HepG2 (cell line): ENCODE results near the gene DNAJB11. TPM values are rescaled to one million over a fixed set of nuclear protein-coding genes. Genes with fewer than 3 reads are reported as not detected.

Experiments
- EP300 ChIP-seq, 3 experiments: sonication (generic) in 1 of 3; formaldehyde crosslinking in 1 of 3; IDR thresholded peaks; 2 replicates each; pipeline versions ENCODE4 v1.5.1 to v1.6.1; 2011 to 2020; ENCODE audit warnings: low read depth in 2 of 3, low read length in 2 of 3, borderline replicate concordance in 1 of 3, improper control_type of control experiment in 1 of 3, mild to moderate bottlenecking in 1 of 3, missing genetic modification reagents in 1 of 3, moderate library complexity in 1 of 3
- FOSL1 ChIP-seq: sonication (generic); formaldehyde crosslinking; IDR thresholded peaks from 2 replicates; pipeline ENCODE4 v1.9.0; 2021; ENCODE audit warnings: missing genetic modification reagents, borderline replicate concordance
- GTF2F1 ChIP-seq: fragments of 150-350 bp; IDR thresholded peaks from 2 replicates; pipeline ENCODE4 v1.6.1; 2014; ENCODE audit warnings: low read length
- HNRNPH1 ChIP-seq: fragments of 200-400 bp; formaldehyde crosslinking; optimal IDR thresholded peaks from 2 replicates; pipeline ENCODE3; 2017; ENCODE audit warnings: mild to moderate bottlenecking, low read depth, low read length
- MATR3 ChIP-seq: sonication (generic); formaldehyde crosslinking; IDR thresholded peaks from 2 replicates; pipeline ENCODE4 v1.4.0; 2020; ENCODE audit warnings: missing genetic modification reagents
- PAWR ChIP-seq: sonication (generic); formaldehyde crosslinking; IDR thresholded peaks from 2 replicates; pipeline ENCODE4 v1.4.0; 2020; ENCODE audit warnings: missing genetic modification reagents, mild to moderate bottlenecking, borderline replicate concordance
- POLR2A ChIP-seq, 2 experiments: IDR thresholded peaks; 2 replicates each; pipeline ENCODE4 v1.6.1; 2011; ENCODE audit warnings: low read depth in 2 of 2, low read length in 2 of 2, mild to moderate bottlenecking in 1 of 2, moderate library complexity in 1 of 2; ENCODE audit not compliant: insufficient read depth in 1 of 2
- POLR2AphosphoS2 ChIP-seq: IDR thresholded peaks from 2 replicates; pipeline ENCODE4 v1.6.1; 2011; ENCODE audit warnings: low read depth, low read length, improper control_type of control experiment
- SOX13 ChIP-seq, 3 experiments: fragments of 450-650 bp in 1 of 3; sonication (generic) in 1 of 3; formaldehyde crosslinking in 1 of 3; IDR thresholded peaks in 2 of 3; conservative IDR thresholded peaks in 1 of 3; 2 replicates each; pipeline versions ENCODE4 v1.5.0 to v1.6.1; 2016 to 2020; ENCODE audit warnings: antibody characterized with exemption in 1 of 3, mild to moderate bottlenecking in 1 of 3, missing compliant biosample characterization in 1 of 3, missing genetic modification reagents in 1 of 3, moderate library complexity in 1 of 3
- THYN1 ChIP-seq: sonication (generic); formaldehyde crosslinking; IDR thresholded peaks from 2 replicates; pipeline ENCODE4 v1.8.1; 2023; ENCODE audit warnings: low read depth, mild to moderate bottlenecking, moderate library complexity, missing genetic modification reagents, borderline replicate concordance
- ZBTB7B ChIP-seq: sonication (generic); formaldehyde crosslinking; IDR thresholded peaks from 2 replicates; pipeline ENCODE4 v1.4.0; 2020; ENCODE audit warnings: missing genetic modification reagents
- ZNF562 ChIP-seq: sonication (generic); formaldehyde crosslinking; IDR thresholded peaks from 2 replicates; pipeline ENCODE4 v1.8.0; 2022; ENCODE audit warnings: missing genetic modification reagents, borderline replicate concordance
- ZNF768 ChIP-seq: sonication (generic); formaldehyde crosslinking; IDR thresholded peaks from 2 replicates; pipeline ENCODE4 v1.4.0; 2020; ENCODE audit warnings: missing genetic modification reagents
- ZNF781 ChIP-seq: sonication (generic); formaldehyde crosslinking; IDR thresholded peaks from 2 replicates; pipeline ENCODE4 v1.5.1; 2020; ENCODE audit warnings: borderline replicate concordance, mild to moderate bottlenecking, missing genetic modification reagents; ENCODE audit errors: not compliant biosample characterization
- ZNF878 ChIP-seq: sonication (generic); formaldehyde crosslinking; IDR thresholded peaks from 2 replicates; pipeline ENCODE4 v1.8.1; 2023; ENCODE audit warnings: mild to moderate bottlenecking, missing genetic modification reagents, moderate library complexity
- ZSCAN20 ChIP-seq: sonication (generic); formaldehyde crosslinking; IDR thresholded peaks from 2 replicates; pipeline ENCODE4 v1.4.0; 2020; ENCODE audit warnings: missing genetic modification reagents, mild to moderate bottlenecking, borderline replicate concordance
- polyA plus RNA-seq, 8 experiments: library from polyadenylated mRNA; depleted of rRNA in 3 of 8; stranded (reverse) in 7 of 8; unstranded in 1 of 8; fragments of >200 nt; fragmentation: Illumina TruSeq in 4 of 8; extraction: Trizol in 4 of 8; gene quantifications; 2 replicates each; pipeline versions ENCODE4 v1.2.1 to v1.2.3, GENCODE V29; 2011 to 2016; ENCODE audit warnings: low read depth in 4 of 8, missing spikeins in 1 of 8, mixed read lengths in 1 of 8; ENCODE audit not compliant: insufficient read depth in 1 of 8
- total RNA-seq, 5 experiments: library from RNA; depleted of rRNA; stranded (reverse); fragments of >200 nt; fragmentation: Illumina TruSeq; extraction: Trizol; gene quantifications; 2 replicates each; pipeline ENCODE4 v1.2.3, GENCODE V29; 2016; ENCODE audit warnings: low read depth in 1 of 5
- TF ChIP-seq, protein P1 (sequence below): sonication (generic); formaldehyde crosslinking; IDR thresholded peaks from 2 replicates; pipeline ENCODE4 v1.4.0; 2020; ENCODE audit warnings: missing genetic modification reagents, mild to moderate bottlenecking, borderline replicate concordance
- TF ChIP-seq, protein P2 (sequence below): sonication (generic); formaldehyde crosslinking; IDR thresholded peaks from 2 replicates; pipeline ENCODE4 v1.4.0; 2020; ENCODE audit warnings: missing genetic modification reagents
- TF ChIP-seq, protein P3 (sequence below): sonication (generic); formaldehyde crosslinking; IDR thresholded peaks from 2 replicates; pipeline ENCODE4 v1.4.0; 2020; ENCODE audit warnings: missing genetic modification reagents, borderline replicate concordance

DNAJB11 gene
- total and polyA plus RNA-seq, 2 of the 13 experiments (the other 11 are each of a cell fraction or from before 2014, with no cell fraction given) = 41.0 to 132 TPM

DNA sequence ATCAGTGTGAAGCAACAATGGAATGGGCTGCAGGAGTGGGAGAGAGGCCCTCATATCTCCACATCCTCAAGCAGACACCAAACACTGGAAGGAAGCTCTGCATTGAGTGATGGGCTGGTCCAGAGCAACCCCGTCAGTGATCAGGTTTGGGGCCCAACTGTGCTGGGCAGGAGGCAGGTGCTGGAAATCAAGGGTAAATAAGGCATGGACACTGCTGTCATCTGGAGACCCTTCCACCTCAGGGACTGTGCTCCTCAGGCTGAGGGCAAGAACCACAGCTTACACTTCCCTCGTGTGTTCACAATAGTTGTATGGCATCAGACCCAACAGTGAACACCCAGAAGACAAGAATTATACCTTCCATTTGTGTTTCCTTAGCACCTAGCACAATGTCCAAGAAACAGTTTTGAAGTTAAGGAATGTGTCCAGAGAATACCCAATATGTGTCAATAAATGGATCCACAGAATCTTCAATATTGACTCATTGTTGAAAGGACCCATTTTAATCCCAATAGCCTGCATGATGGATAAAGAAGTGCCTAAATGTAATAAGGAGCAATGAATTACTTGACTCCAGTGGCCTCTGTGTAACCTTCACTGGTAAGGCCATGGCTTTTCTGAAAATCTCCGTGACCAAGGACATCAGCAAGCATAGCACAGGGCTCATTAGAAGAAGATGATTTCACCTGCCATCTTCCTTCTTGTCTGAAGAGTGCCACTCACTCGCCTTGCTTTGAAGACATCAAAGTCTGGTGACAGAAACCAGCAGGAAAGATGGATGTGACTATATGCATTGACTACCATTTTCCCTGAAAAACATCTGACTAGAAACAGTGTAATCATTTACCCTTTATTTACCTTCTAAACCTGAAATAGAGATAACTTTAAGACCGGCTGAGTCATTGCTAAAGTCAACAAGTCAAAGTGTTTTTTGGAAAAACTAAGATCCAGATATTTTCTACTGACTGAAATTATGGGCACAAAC, 35.3 kb downstream of the DNAJB11 start (continued):
- TF ChIP-seq, protein P1, sequence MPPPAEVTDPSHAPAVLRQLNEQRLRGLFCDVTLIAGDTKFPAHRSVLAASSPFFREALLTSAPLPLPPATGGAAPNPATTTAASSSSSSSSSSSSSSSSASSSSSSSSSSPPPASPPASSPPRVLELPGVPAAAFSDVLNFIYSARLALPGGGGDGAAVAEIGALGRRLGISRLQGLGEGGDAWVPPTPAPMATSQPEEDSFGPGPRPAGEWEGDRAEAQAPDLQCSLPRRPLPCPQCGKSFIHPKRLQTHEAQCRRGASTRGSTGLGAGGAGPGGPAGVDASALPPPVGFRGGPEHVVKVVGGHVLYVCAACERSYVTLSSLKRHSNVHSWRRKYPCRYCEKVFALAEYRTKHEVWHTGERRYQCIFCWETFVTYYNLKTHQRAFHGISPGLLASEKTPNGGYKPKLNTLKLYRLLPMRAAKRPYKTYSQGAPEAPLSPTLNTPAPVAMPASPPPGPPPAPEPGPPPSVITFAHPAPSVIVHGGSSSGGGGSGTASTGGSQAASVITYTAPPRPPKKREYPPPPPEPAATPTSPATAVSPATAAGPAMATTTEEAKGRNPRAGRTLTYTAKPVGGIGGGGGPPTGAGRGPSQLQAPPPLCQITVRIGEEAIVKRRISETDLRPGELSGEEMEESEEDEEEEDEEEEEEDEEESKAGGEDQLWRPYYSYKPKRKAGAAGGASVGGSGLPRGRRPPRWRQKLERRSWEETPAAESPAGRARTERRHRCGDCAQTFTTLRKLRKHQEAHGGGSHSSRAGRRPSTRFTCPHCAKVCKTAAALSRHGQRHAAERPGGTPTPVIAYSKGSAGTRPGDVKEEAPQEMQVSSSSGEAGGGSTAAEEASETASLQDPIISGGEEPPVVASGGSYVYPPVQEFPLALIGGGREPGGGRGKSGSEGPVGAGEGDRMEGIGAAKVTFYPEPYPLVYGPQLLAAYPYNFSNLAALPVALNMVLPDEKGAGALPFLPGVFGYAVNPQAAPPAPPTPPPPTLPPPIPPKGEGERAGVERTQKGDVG (CRISPR knock-in tag) = no peak
- TF ChIP-seq, protein P2, sequence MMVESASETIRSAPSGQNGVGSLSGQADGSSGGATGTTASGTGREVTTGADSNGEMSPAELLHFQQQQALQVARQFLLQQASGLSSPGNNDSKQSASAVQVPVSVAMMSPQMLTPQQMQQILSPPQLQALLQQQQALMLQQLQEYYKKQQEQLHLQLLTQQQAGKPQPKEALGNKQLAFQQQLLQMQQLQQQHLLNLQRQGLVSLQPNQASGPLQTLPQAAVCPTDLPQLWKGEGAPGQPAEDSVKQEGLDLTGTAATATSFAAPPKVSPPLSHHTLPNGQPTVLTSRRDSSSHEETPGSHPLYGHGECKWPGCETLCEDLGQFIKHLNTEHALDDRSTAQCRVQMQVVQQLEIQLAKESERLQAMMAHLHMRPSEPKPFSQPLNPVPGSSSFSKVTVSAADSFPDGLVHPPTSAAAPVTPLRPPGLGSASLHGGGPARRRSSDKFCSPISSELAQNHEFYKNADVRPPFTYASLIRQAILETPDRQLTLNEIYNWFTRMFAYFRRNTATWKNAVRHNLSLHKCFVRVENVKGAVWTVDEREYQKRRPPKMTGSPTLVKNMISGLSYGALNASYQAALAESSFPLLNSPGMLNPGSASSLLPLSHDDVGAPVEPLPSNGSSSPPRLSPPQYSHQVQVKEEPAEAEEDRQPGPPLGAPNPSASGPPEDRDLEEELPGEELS (CRISPR knock-in tag) = peak; percentile 85
- TF ChIP-seq POLR2A (IDR thresholded peaks at IDR 0.05; ENCODE audit: insufficient read depth in 1 of 2, low read depth in 2 of 2, low read length in 2 of 2) = peak in 1 of 2 experiments; percentile 50; a peak in 2 of 4 replicates
- TF ChIP-seq ZNF562 (CRISPR knock-in tag) = no peak
- no peak for TF ChIP-seq HNRNPH1
- TF ChIP-seq ZNF878 = no peak
- TF ChIP-seq THYN1 (CRISPR knock-in tag) = no peak
- no peak for TF ChIP-seq ZSCAN20 (CRISPR knock-in tag)
- TF ChIP-seq, protein P3, sequence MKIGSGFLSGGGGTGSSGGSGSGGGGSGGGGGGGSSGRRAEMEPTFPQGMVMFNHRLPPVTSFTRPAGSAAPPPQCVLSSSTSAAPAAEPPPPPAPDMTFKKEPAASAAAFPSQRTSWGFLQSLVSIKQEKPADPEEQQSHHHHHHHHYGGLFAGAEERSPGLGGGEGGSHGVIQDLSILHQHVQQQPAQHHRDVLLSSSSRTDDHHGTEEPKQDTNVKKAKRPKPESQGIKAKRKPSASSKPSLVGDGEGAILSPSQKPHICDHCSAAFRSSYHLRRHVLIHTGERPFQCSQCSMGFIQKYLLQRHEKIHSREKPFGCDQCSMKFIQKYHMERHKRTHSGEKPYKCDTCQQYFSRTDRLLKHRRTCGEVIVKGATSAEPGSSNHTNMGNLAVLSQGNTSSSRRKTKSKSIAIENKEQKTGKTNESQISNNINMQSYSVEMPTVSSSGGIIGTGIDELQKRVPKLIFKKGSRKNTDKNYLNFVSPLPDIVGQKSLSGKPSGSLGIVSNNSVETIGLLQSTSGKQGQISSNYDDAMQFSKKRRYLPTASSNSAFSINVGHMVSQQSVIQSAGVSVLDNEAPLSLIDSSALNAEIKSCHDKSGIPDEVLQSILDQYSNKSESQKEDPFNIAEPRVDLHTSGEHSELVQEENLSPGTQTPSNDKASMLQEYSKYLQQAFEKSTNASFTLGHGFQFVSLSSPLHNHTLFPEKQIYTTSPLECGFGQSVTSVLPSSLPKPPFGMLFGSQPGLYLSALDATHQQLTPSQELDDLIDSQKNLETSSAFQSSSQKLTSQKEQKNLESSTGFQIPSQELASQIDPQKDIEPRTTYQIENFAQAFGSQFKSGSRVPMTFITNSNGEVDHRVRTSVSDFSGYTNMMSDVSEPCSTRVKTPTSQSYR (CRISPR knock-in tag) = no peak
- TF ChIP-seq PAWR (CRISPR knock-in tag) = no peak
- no peak for TF ChIP-seq POLR2AphosphoS2
- no peak for TF ChIP-seq GTF2F1
- no peak for TF ChIP-seq ZNF781
- no peak for TF ChIP-seq ZNF768 (CRISPR knock-in tag)
- peak; percentile 97 for TF ChIP-seq FOSL1 (CRISPR knock-in tag)
- no peak for TF ChIP-seq SOX13 (IDR thresholded peaks at IDR 0.05)
- TF ChIP-seq SOX13 (CRISPR knock-in tag; conservative IDR thresholded peaks at IDR 0.05 in 1 of 2, IDR thresholded peaks at IDR 0.05 in 1 of 2) = peak in 1 of 2 experiments; percentile 85; a peak in 2 of 4 replicates
- no peak for TF ChIP-seq ZBTB7B (CRISPR knock-in tag)
- TF ChIP-seq EP300 (IDR thresholded peaks at IDR 0.05; ENCODE audit: low read depth in 2 of 2, low read length in 2 of 2) = peak in 1 of 2 experiments; percentile 99; a peak in 2 of 4 replicates
- peak; percentile 83; the same call in 1 of the 2 replicates for TF ChIP-seq EP300 (CRISPR knock-in tag; IDR thresholded peaks at IDR 0.05; ENCODE audit: borderline replicate concordance)
- no peak for TF ChIP-seq MATR3 (CRISPR knock-in tag)
